Psoas muscle (tissue), 8 donors: ENCODE measurements around the gene CRB1. TPM values are rescaled to one million over a fixed set of nuclear protein-coding genes. Genes with fewer than 3 reads are reported as not detected.

Experiments
- ATAC-seq, 4 donors: fragments of 200-7000 bp; cut with Tn5 transposase; one replicate each; pipeline ENCODE4 v1.9.1; 2020; ENCODE audit warnings: moderate library complexity in 3 of 4, mild to moderate bottlenecking in 2 of 4
- DNase-seq, 2 donors: peaks; one replicate each; pipeline ENCODE4 v3.0.0-alpha.2; 2020
- H3K27ac ChIP-seq: fragments of 200-600 bp; one replicate; pipeline ENCODE4 v1.8.0; 2022
- H3K27me3 ChIP-seq, 3 donors: fragments of 200-600 bp in 1 of 3; one replicate each; pipeline versions ENCODE4 v1.6.1 to v1.8.0; 2013 to 2022; ENCODE audit warnings: low read length in 2 of 3, mild to moderate bottlenecking in 2 of 3, moderate library complexity in 1 of 3; ENCODE audit not compliant: insufficient read depth in 3 of 3
- H3K36me3 ChIP-seq, 2 donors: fragments of 200-600 bp in 1 of 2; one replicate each; pipeline versions ENCODE4 v1.6.1 to v1.8.0; 2013 to 2022; ENCODE audit warnings: low read depth in 1 of 2, mild to moderate bottlenecking in 1 of 2, moderate library complexity in 1 of 2; ENCODE audit not compliant: insufficient read depth in 1 of 2
- H3K4me1 ChIP-seq: fragments of 200-600 bp; one replicate; pipeline ENCODE4 v1.8.0; 2022
- H3K4me3 ChIP-seq: fragments of 200-600 bp; one replicate; pipeline ENCODE4 v1.8.0; 2022; ENCODE audit warnings: mild to moderate bottlenecking
- H3K9me3 ChIP-seq: fragments of 200-600 bp; one replicate; pipeline ENCODE4 v1.8.0; 2022
- CTCF ChIP-seq: fragments of 200-600 bp; IDR thresholded peaks from one replicate; pipeline ENCODE4 v1.8.0; 2022; ENCODE audit warnings: antibody characterized with exemption
- WGBS, 3 donors: extraction: QIAGEN DNeasy Blood & Tissue Kit; methylation state at CpG; one replicate each; pipeline versions ENCODE4 v1.1.6 to v1.1.7; 2013; 5-methylcytosine and 5-hydroxymethylcytosine counted together
- intact Hi-C, 2 donors: fragments of 100-400 bp; cut with DNase I; formaldehyde crosslinking; loops; one replicate each; pipeline versions ENCODE4 v1.11.0 to v1.14.2; 2022
- long read RNA-seq, 2 donors: library from polyadenylated mRNA; unstranded; transcript quantifications; one replicate each; pipeline ENCODE4 v2.0.0, GENCODE V29; 2021
- polyA plus RNA-seq, 3 donors: library from polyadenylated mRNA; stranded (reverse); fragments of 200-250 nt; gene quantifications; one replicate each; pipeline ENCODE4 v1.2.3, GENCODE V29; 2013
- total RNA-seq, 4 donors: library from RNA; stranded (reverse); fragmentation: NEBNext Ultra II Directional in 2 of 4; extraction: Animal tissue kit (Norgen Biotek cat#: 25700) in 2 of 4; gene quantifications; one replicate each; pipeline versions ENCODE4 v1.2.1 to v1.2.4, GENCODE V29; 2021 to 2023
- donor health status: healthy with polysubstance abuse.
- donor health status: DM: no; HTN: no; CAD: no; lungs with moderate emphysema.
- donor health status: Bipolar disorder and iron deficiency.
- donor health status: healthy.
- donor health status: DM: yes; HTN: yes; CAD: no.
- donor health status: DM: no; HTN: no; CAD: no.
- donor health status: DM: no; HTN: no; CAD: no.
- donor health status: DM: yes; HTN: yes; CAD: no.

The CRB1 gene
- 1 to 10 TPM in 1 of 4 donors, under 1 TPM in 3; 0.77 to 1.3 (median 0.87) TPM for total RNA-seq
- polyA plus RNA-seq = under 1 TPM; 0.06 to 0.16 (median 0.13) TPM
- long read RNA-seq, donor 1 = 0 reads
- long read RNA-seq, donor 2, partial matches to known transcripts = 0 of 1 reads
- long read RNA-seq, donor 2, other reads (novel, unspliced or antisense) = 1 of 1 reads

GRCh38 chr1:197268012-197268411 is at the start of gene CRB1:
TSS of gene CRB1 (plus strand) at chr1:197268252. CDS start at chr1:197268413, 161 bp downstream.
- no peak for TF ChIP-seq CTCF
- no peak for DNase-seq
- H3K4me1 ChIP-seq = no peaks in the 10 kb centered on the region
- no peak within 1 kb of the TSS for H3K4me3 ChIP-seq
- 43 to 54% (median 44%) methylated on average over 4 of the region's 4 CpGs for WGBS, 3 donors
- H3K9me3 ChIP-seq = no peaks in the 10 kb centered on the region
- no peak for ATAC-seq
- intact Hi-C loops = no loop called here
- no peaks in the 10 kb centered on the region for H3K36me3 ChIP-seq
- H3K27me3 ChIP-seq = no peaks in the 10 kb centered on the region
- H3K27ac ChIP-seq = no peak within 1 kb of the TSS

- ATAC-seq = no peak
- H3K36me3 ChIP-seq = no peaks in the 10 kb centered on the region
- H3K9me3 ChIP-seq = no peaks in the 10 kb centered on the region
- no peak overlapping the region for H3K27ac ChIP-seq
- TF ChIP-seq CTCF = no peak
- intact Hi-C loops = no loop called here
- no peaks in the 10 kb centered on the region for H3K27me3 ChIP-seq
- H3K4me3 ChIP-seq = no peak overlapping the region
- H3K4me1 ChIP-seq = no peaks in the 10 kb centered on the region
- DNase-seq = no peak
Observed at GRCh38 chr1:197218857-197219256, 49.2 kb upstream of the CRB1 start.

GRCh38 chr1:197222025-197222685 is 45.9 kb upstream of the CRB1 start:
- Histone ChIP-seq H3K36me3 (no peaks in the 10 kb centered on the region), H3K4me3 (no peak overlapping the region), H3K27ac (no peak overlapping the region), H3K27me3 (no peaks in the 10 kb centered on the region), H3K4me1 (no peaks in the 10 kb centered on the region), H3K9me3 (no peaks in the 10 kb centered on the region)
- no peak for TF ChIP-seq CTCF
- WGBS, 3 donors = 77 to 78% (median 78%) methylated on average over 21 of the region's 21 CpGs
- intact Hi-C loops = no loop called here
- ATAC-seq = peak in 1 of 4 donors; percentile 58
- DNase-seq = no peak

- no peaks in the 10 kb centered on the region for H3K9me3 ChIP-seq
- 87 to 92% (median 91%) methylated on average over 2 of the region's 2 CpGs for WGBS, 3 donors
- H3K36me3 ChIP-seq = no peaks in the 10 kb centered on the region
- ATAC-seq = no peak
- no peaks in the 10 kb centered on the region for H3K4me1 ChIP-seq
- no peak overlapping the region for H3K4me3 ChIP-seq
- intact Hi-C loops = no loop called here
- no peak for TF ChIP-seq CTCF
- no peaks in the 10 kb centered on the region for H3K27me3 ChIP-seq
- DNase-seq = no peak
- H3K27ac ChIP-seq = no peak overlapping the region
Observed at GRCh38 chr1:197222780-197223179, 45.3 kb upstream of the CRB1 start.

- WGBS, 3 donors = 77 to 88% (median 83%) methylated on average over 1 of the region's 1 CpG
- ATAC-seq (no peak), DNase-seq (no peak)
- intact Hi-C loops = no loop called here
- no peak overlapping the region for H3K27ac ChIP-seq
- peak; percentile 25 for TF ChIP-seq CTCF
- no peaks in the 10 kb centered on the region for H3K27me3 ChIP-seq
- no peaks in the 10 kb centered on the region for H3K4me1 ChIP-seq
- H3K9me3 ChIP-seq = no peaks in the 10 kb centered on the region
- H3K36me3 ChIP-seq = no peaks in the 10 kb centered on the region
- no peak overlapping the region for H3K4me3 ChIP-seq
Observed at GRCh38 chr1:197224160-197224559, 43.9 kb upstream of the CRB1 start.
